Fibroblast of lung (primary cell): ENCODE data around the gene MMP19.

Experiments used
- EZH2 ChIP-seq: IDR thresholded peaks from 2 replicates; pipeline ENCODE4 v1.5.1; 2012; ENCODE audit warnings: low read length, control low read depth, mild to moderate bottlenecking; ENCODE audit errors: missing control alignments
- TF ChIP-seq, protein P1 (sequence below), 2 donors: IDR thresholded peaks in 1 of 2; conservative IDR thresholded peaks in 1 of 2; 1 replicate in 1 of 2; 2 replicates in 1 of 2; pipeline ENCODE4 v1.5.1; 2011 to 2012; ENCODE audit warnings: low read length in 2 of 2, control low read depth in 1 of 2, inconsistent platforms in 1 of 2, low read depth in 1 of 2, mild to moderate bottlenecking in 1 of 2

GRCh38 chr12:55831447-55831815 lies 11.3 kb downstream of the MMP19 start:
- TF ChIP-seq, protein P1, sequence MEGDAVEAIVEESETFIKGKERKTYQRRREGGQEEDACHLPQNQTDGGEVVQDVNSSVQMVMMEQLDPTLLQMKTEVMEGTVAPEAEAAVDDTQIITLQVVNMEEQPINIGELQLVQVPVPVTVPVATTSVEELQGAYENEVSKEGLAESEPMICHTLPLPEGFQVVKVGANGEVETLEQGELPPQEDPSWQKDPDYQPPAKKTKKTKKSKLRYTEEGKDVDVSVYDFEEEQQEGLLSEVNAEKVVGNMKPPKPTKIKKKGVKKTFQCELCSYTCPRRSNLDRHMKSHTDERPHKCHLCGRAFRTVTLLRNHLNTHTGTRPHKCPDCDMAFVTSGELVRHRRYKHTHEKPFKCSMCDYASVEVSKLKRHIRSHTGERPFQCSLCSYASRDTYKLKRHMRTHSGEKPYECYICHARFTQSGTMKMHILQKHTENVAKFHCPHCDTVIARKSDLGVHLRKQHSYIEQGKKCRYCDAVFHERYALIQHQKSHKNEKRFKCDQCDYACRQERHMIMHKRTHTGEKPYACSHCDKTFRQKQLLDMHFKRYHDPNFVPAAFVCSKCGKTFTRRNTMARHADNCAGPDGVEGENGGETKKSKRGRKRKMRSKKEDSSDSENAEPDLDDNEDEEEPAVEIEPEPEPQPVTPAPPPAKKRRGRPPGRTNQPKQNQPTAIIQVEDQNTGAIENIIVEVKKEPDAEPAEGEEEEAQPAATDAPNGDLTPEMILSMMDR (conservative IDR thresholded peaks at IDR 0.05 in 1 of 2, IDR thresholded peaks at IDR 0.05 in 1 of 2; ENCODE audit: low read depth in 1 of 2, low read length in 2 of 2) = no peak
- TF ChIP-seq EZH2 = no peak
